ENCODE results near the gene GSE1.
"Not testable (repeated sequence)": the region's sequence is repeated elsewhere in the genome, so short reads cannot be mapped to it uniquely, and the experiment has no call there.

GSE1 gene

GRCh38 chr16:85587762-85588556, 25.2 kb upstream of the GSE1 start:
- no peak for TF ChIP-seq CTCF (IDR thresholded peaks at IDR 0.05; ENCODE audit: extremely low read depth, missing control alignments)
- no peak for DNase-seq (ENCODE audit: low spot score)

- TF ChIP-seq CTCF (IDR thresholded peaks at IDR 0.05; ENCODE audit: extremely low read depth, missing control alignments): no peak
- no peak for DNase-seq (ENCODE audit: low spot score)
Measured at GRCh38 chr16:85588562-85589503, 24.3 kb upstream of the GSE1 start.

GRCh38 chr16:85589688-85590505, 23.2 kb upstream of the GSE1 start:
- TF ChIP-seq CTCF (IDR thresholded peaks at IDR 0.05; ENCODE audit: extremely low read depth, missing control alignments): no peak
- no peak for DNase-seq (ENCODE audit: low spot score)

GRCh38 chr16:85590506-85590832, 22.7 kb upstream of the GSE1 start:
- DNase-seq (ENCODE audit: low spot score): no peak

GRCh38 chr16:85591381-85591780, 21.7 kb upstream of the GSE1 start:
- TF ChIP-seq CTCF (IDR thresholded peaks at IDR 0.05; ENCODE audit: extremely low read depth, missing control alignments): no peak
- DNase-seq (ENCODE audit: low spot score): no peak

More at GRCh38 chr16:85590506-85590832, 22.7 kb upstream of the GSE1 start:
- TF ChIP-seq CTCF (IDR thresholded peaks at IDR 0.05; ENCODE audit: extremely low read depth, missing control alignments): no peak

- DNase-seq (ENCODE audit: low spot score): not testable (repeated sequence)
Measured at GRCh38 chr16:85592277-85592676, 20.8 kb upstream of the GSE1 start.

GRCh38 chr16:85592700-85593493, 20.2 kb upstream of the GSE1 start:
- no peak for DNase-seq (ENCODE audit: low spot score)
- no peak for TF ChIP-seq CTCF (IDR thresholded peaks at IDR 0.05; ENCODE audit: extremely low read depth, missing control alignments)
